ENCODE results near the gene SCFD2.

GRCh38 chr4:52993771-52994170 lies 372.1 kb downstream of the SCFD2 start:
- TF ChIP-seq, protein P1, sequence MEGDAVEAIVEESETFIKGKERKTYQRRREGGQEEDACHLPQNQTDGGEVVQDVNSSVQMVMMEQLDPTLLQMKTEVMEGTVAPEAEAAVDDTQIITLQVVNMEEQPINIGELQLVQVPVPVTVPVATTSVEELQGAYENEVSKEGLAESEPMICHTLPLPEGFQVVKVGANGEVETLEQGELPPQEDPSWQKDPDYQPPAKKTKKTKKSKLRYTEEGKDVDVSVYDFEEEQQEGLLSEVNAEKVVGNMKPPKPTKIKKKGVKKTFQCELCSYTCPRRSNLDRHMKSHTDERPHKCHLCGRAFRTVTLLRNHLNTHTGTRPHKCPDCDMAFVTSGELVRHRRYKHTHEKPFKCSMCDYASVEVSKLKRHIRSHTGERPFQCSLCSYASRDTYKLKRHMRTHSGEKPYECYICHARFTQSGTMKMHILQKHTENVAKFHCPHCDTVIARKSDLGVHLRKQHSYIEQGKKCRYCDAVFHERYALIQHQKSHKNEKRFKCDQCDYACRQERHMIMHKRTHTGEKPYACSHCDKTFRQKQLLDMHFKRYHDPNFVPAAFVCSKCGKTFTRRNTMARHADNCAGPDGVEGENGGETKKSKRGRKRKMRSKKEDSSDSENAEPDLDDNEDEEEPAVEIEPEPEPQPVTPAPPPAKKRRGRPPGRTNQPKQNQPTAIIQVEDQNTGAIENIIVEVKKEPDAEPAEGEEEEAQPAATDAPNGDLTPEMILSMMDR (conservative IDR thresholded peaks at IDR 0.05; ENCODE audit: low read depth, low read length): no peak
- no peak for TF ChIP-seq EZH2 (IDR thresholded peaks at IDR 0.05; ENCODE audit: low read length, unreplicated experiment)
- no peak for TF ChIP-seq EZH2phosphoT487 (IDR thresholded peaks at IDR 0.05; ENCODE audit: borderline replicate concordance, low read length)

All from PC-3 (cell line).